ENCODE data around the gene QDPR.

Gene QDPR

DNA sequence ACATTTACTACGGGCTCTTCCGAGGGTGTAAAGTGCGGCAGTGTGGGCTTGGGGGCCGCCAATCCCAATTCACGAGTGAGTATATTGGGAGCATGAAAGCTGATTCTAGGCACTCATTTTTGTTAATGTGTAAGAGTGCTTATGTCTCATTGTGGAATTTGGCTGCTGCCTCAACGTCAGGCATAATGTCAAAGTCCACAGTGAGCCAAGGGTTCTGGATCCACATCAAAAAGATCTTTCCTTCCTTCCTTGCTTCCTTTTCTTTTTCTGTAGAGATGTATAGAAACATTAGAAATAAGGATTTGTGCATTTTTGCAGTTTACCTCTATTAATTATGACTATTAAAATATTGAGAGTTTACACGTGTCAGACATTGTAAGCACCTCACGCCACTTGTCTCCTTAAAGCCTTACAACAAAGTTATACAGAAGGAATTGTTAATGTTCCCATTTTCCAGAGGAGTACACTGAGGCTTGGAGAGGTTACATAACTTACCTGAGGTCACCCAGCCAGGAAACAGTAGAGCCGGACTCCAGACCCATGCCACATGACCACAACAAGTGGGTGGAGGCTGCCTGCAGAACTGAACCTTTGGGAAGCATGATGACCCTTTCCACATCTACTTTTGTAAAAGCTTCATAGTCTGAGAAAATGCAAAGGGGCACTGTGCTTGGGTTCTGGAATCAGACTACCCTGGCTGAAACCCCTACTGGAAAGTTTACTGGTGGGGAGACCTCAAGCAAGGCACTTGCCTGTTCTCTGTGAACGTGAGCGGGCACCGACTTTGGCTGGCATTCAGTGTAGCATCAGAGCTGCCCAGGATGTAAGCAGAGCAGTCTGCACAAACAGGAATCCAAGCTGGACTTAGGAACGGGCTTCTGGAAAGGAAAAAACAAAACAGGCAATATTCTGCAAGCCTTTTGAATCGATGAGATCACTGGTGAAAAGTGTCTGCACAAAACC is 3.8 kb upstream of the QDPR start:
- H3K4me2 ChIP-seq (ENCODE audit: low read depth, low read length): no peak overlapping the region
- peaks cover 10% of the 10 kb centered on the region; the same call in 1 of the 2 replicates for H3K79me2 ChIP-seq (ENCODE audit: low read length)
- no peak overlapping the region for H3K9ac ChIP-seq (ENCODE audit: low read length)
- DNase-seq: no peak
- H2AFZ ChIP-seq (ENCODE audit: low read length): no peak overlapping the region
- H3K4me1 ChIP-seq (ENCODE audit: low read length): peaks cover 6% of the 10 kb centered on the region
- peaks cover 14% of the 10 kb centered on the region; the same call in 1 of the 2 replicates for H3F3A ChIP-seq (ENCODE audit: insufficient read depth, low read length)
- no peaks in the 10 kb centered on the region for H4K20me1 ChIP-seq (ENCODE audit: insufficient read depth, low read length)
- H3K4me3 ChIP-seq (ENCODE audit: low read length): no peak overlapping the region
- TF ChIP-seq, protein P1, sequence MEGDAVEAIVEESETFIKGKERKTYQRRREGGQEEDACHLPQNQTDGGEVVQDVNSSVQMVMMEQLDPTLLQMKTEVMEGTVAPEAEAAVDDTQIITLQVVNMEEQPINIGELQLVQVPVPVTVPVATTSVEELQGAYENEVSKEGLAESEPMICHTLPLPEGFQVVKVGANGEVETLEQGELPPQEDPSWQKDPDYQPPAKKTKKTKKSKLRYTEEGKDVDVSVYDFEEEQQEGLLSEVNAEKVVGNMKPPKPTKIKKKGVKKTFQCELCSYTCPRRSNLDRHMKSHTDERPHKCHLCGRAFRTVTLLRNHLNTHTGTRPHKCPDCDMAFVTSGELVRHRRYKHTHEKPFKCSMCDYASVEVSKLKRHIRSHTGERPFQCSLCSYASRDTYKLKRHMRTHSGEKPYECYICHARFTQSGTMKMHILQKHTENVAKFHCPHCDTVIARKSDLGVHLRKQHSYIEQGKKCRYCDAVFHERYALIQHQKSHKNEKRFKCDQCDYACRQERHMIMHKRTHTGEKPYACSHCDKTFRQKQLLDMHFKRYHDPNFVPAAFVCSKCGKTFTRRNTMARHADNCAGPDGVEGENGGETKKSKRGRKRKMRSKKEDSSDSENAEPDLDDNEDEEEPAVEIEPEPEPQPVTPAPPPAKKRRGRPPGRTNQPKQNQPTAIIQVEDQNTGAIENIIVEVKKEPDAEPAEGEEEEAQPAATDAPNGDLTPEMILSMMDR (IDR thresholded peaks at IDR 0.05; ENCODE audit: low read length): no peak
- TF ChIP-seq EZH2phosphoT487 (IDR thresholded peaks at IDR 0.05; ENCODE audit: low read length) (no peak), EZH2 (optimal IDR thresholded peaks at IDR 0.05; ENCODE audit: low read depth, low read length) (no peak)
- H3K36me3 ChIP-seq (replicated peaks; ENCODE audit: insufficient read depth, low read length): no peaks in the 10 kb centered on the region
- H3K9me2 ChIP-seq (replicated peaks; ENCODE audit: insufficient read depth, low read length): no peaks in the 10 kb centered on the region
- no peak overlapping the region for H3K27ac ChIP-seq (ENCODE audit: low read length)
- no peaks in the 10 kb centered on the region for H3K27me3 ChIP-seq (replicated peaks; ENCODE audit: insufficient read depth, low read length)
- no peaks in the 10 kb centered on the region for H3K9me3 ChIP-seq (replicated peaks; ENCODE audit: insufficient read depth, low read length)

DNA sequence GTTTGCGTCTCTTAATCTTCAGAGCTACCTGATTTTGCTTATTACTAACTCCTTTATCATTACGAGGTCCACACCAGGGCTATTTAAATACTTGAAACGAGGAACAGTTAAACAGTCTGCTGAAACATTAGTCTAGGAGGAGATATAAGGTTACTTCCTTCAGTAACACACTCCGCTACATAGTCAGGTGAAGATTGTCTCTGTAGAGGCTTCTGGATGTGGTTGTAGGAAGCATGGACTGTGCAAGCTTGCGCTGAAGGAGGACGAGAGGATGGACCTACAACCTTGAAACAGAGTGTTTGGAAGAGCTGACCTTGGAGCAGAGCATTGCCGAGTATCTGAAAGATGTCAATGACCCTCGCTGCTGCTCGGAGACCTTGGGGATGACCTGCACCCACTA is 3.0 kb upstream of the QDPR start, which contains the start of gene CLRN2:
Gene CLRN2 (plus strand): TSS at position 301 of the 400 bp plus-strand sequence. CDS start 102 bp downstream, outside the sequence.
- Histone ChIP-seq H3K79me2 (ENCODE audit: low read length) (peaks cover 18% of the 10 kb centered on the region), H3F3A (ENCODE audit: insufficient read depth, low read length) (peaks cover 14% of the 10 kb centered on the region; the same call in 1 of the 2 replicates), H2AFZ (ENCODE audit: low read length) (no peak within 1 kb of the TSS), H3K4me3 (ENCODE audit: low read length) (no peak within 1 kb of the TSS), H3K4me2 (ENCODE audit: low read depth, low read length) (no peak within 1 kb of the TSS), H3K36me3 (replicated peaks; ENCODE audit: insufficient read depth, low read length) (no peaks in the 10 kb centered on the region), H3K9me2 (replicated peaks; ENCODE audit: insufficient read depth, low read length) (no peaks in the 10 kb centered on the region), H4K20me1 (ENCODE audit: insufficient read depth, low read length) (no peaks in the 10 kb centered on the region), H3K4me1 (ENCODE audit: low read length) (peaks cover 6% of the 10 kb centered on the region), H3K27me3 (replicated peaks; ENCODE audit: insufficient read depth, low read length) (no peaks in the 10 kb centered on the region), H3K9ac (ENCODE audit: low read length) (no peak within 1 kb of the TSS), H3K9me3 (replicated peaks; ENCODE audit: insufficient read depth, low read length) (no peaks in the 10 kb centered on the region), H3K27ac (ENCODE audit: low read length) (no peak within 1 kb of the TSS)
- no peak for TF ChIP-seq EZH2 (optimal IDR thresholded peaks at IDR 0.05; ENCODE audit: low read depth, low read length)
- DNase-seq: no peak

DNA sequence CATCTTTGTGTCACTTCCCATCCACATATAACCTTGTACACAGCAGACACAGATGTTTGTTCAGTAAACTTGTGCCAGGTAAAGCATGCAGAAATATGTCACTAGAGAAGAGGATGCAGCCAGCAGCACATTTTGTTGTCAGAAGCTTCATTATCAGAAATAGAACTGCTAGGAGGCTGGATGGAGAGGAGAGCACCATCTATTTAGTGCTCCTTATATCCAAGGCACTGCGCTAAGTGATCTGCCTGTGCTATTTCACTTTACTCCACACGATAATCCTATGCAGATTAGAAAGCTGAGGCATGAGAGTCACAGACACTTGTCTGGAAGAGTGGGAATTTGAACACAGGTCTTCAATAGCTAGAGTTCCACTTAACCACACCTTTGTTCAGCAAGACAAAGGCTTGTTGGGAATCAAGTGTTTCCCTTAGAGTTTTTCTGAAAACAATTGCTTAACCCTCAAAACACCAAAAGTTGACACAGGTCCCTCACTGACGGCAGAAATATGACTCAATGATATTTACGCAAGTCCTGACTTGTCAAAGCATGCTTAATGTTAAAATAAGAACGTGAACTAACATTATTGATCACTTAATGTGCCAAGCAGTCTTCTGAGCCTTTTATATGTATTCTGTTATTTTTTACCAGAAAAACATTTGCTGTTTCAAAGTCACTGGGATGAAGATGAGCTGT is 1.2 kb upstream of the QDPR start:
- Histone ChIP-seq H3K4me2 (ENCODE audit: low read depth, low read length) (no peak overlapping the region; the same call in 1 of the 2 replicates), H3K27ac (ENCODE audit: low read length) (no peak overlapping the region), H3F3A (ENCODE audit: insufficient read depth, low read length) (peaks cover 14% of the 10 kb centered on the region; the same call in 1 of the 2 replicates), H3K9ac (ENCODE audit: low read length) (no peak overlapping the region), H2AFZ (ENCODE audit: low read length) (peak overlapping the region; percentile 84), H3K4me1 (ENCODE audit: low read length) (peaks cover 6% of the 10 kb centered on the region), H3K79me2 (ENCODE audit: low read length) (peaks cover 26% of the 10 kb centered on the region), H3K27me3 (replicated peaks; ENCODE audit: insufficient read depth, low read length) (no peaks in the 10 kb centered on the region), H3K36me3 (replicated peaks; ENCODE audit: insufficient read depth, low read length) (no peaks in the 10 kb centered on the region), H3K9me3 (replicated peaks; ENCODE audit: insufficient read depth, low read length) (no peaks in the 10 kb centered on the region), H3K9me2 (replicated peaks; ENCODE audit: insufficient read depth, low read length) (no peaks in the 10 kb centered on the region), H4K20me1 (ENCODE audit: insufficient read depth, low read length) (no peaks in the 10 kb centered on the region), H3K4me3 (ENCODE audit: low read length) (no peak overlapping the region)
- TF ChIP-seq EZH2phosphoT487 (IDR thresholded peaks at IDR 0.05; ENCODE audit: low read length): no peak
- TF ChIP-seq EZH2 (optimal IDR thresholded peaks at IDR 0.05; ENCODE audit: low read depth, low read length): no peak
- TF ChIP-seq, protein P1 (IDR thresholded peaks at IDR 0.05; ENCODE audit: low read length): no peak
- DNase-seq: no peak

Measured in MM.1S (cell line).